Measurements from ENCODE around the gene ATP5F1A.
"Not testable (repeated sequence)": the region's sequence is repeated elsewhere in the genome, so short reads cannot be mapped to it uniquely, and the experiment has no call there.

DNA sequence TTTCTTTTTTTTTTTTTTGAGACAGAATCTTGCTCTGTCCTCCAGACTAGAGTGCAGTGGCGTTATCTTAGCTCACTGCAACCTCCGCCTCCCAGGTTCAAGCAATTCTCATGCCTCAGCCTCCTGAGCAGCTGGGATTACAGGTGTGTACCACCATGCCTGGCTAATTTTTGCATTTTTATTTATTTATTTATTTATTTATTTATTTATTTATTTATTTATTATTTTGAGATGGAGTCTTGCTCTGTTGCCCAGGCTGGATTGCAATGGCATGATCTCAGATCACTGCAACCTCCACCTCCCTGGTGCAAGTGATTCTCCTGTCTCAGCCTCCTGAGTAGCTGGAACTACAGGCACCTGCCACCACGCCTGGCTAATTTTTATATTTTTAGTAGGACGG lies 28.5 kb upstream of the ATP5F1A start:
- TF ChIP-seq, protein P1, sequence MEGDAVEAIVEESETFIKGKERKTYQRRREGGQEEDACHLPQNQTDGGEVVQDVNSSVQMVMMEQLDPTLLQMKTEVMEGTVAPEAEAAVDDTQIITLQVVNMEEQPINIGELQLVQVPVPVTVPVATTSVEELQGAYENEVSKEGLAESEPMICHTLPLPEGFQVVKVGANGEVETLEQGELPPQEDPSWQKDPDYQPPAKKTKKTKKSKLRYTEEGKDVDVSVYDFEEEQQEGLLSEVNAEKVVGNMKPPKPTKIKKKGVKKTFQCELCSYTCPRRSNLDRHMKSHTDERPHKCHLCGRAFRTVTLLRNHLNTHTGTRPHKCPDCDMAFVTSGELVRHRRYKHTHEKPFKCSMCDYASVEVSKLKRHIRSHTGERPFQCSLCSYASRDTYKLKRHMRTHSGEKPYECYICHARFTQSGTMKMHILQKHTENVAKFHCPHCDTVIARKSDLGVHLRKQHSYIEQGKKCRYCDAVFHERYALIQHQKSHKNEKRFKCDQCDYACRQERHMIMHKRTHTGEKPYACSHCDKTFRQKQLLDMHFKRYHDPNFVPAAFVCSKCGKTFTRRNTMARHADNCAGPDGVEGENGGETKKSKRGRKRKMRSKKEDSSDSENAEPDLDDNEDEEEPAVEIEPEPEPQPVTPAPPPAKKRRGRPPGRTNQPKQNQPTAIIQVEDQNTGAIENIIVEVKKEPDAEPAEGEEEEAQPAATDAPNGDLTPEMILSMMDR (IDR thresholded peaks at IDR 0.05), result not testable (repeated sequence)
- TF ChIP-seq POLR2A (IDR thresholded peaks at IDR 0.05), result not testable (repeated sequence)

Measured in breast epithelium (tissue), 3 donors.